Stomach (tissue), 4 donors: Measurements from ENCODE around the gene DIRAS3.

ENCODE experiments used
- POLR2A ChIP-seq, 4 donors: fragments of 450-650 bp; IDR thresholded peaks; one replicate each; pipeline ENCODE4 v1.6.1; 2016; ENCODE audit warnings: antibody characterized with exemption in 4 of 4, control low read depth in 2 of 4, mild to moderate bottlenecking in 1 of 4, moderate library complexity in 1 of 4
- POLR2AphosphoS5 ChIP-seq, 3 donors: sonication (generic); formaldehyde crosslinking; IDR thresholded peaks; one replicate each; pipeline ENCODE4 v1.6.1; 2016; ENCODE audit warnings: antibody characterized with exemption in 3 of 3
- TF ChIP-seq, protein P1 (sequence below), 7 experiments: fragments of 450-650 bp in 4 of 7; fragments of 200-600 bp in 3 of 7; sonication (generic) in 3 of 7; IDR thresholded peaks; one replicate each; pipeline ENCODE4 v1.5.1; 2016 to 2019; ENCODE audit warnings: antibody characterized with exemption in 7 of 7, control low read depth in 2 of 7, mild to moderate bottlenecking in 1 of 7

- TF ChIP-seq, protein P1, sequence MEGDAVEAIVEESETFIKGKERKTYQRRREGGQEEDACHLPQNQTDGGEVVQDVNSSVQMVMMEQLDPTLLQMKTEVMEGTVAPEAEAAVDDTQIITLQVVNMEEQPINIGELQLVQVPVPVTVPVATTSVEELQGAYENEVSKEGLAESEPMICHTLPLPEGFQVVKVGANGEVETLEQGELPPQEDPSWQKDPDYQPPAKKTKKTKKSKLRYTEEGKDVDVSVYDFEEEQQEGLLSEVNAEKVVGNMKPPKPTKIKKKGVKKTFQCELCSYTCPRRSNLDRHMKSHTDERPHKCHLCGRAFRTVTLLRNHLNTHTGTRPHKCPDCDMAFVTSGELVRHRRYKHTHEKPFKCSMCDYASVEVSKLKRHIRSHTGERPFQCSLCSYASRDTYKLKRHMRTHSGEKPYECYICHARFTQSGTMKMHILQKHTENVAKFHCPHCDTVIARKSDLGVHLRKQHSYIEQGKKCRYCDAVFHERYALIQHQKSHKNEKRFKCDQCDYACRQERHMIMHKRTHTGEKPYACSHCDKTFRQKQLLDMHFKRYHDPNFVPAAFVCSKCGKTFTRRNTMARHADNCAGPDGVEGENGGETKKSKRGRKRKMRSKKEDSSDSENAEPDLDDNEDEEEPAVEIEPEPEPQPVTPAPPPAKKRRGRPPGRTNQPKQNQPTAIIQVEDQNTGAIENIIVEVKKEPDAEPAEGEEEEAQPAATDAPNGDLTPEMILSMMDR (IDR thresholded peaks at IDR 0.05): no peak
- TF ChIP-seq POLR2A (IDR thresholded peaks at IDR 0.05): no peak
- TF ChIP-seq POLR2AphosphoS5 (IDR thresholded peaks at IDR 0.05): no peak
These were observed 6.6 kb upstream of the DIRAS3 start for GRCh38 chr1:68057050-68057449.
